Large intestine (tissue), 3 donors: ENCODE data around the gene NRXN3. TPM values are rescaled to one million over a fixed set of nuclear protein-coding genes. Genes with fewer than 3 reads are reported as not detected.

Experiments used
- DNase-seq, 2 donors: peaks; one replicate each; pipeline versions ENCODE4 v3.0.0 to v3.0.0-alpha.2; 2013
- H3K27ac ChIP-seq: one replicate; pipeline ENCODE4 v1.5.1; 2013; ENCODE audit warnings: low read length
- H3K27me3 ChIP-seq: 2 replicates; pipeline ENCODE4 v1.6.1; 2013; ENCODE audit warnings: low read length; ENCODE audit not compliant: control insufficient read depth, insufficient read depth
- H3K36me3 ChIP-seq: 2 replicates; pipeline ENCODE4 v1.6.1; 2013; ENCODE audit warnings: low read length; ENCODE audit not compliant: control insufficient read depth, insufficient read depth
- H3K4me1 ChIP-seq: one replicate; pipeline ENCODE4 v1.6.1; 2013; ENCODE audit warnings: low read length; ENCODE audit not compliant: control insufficient read depth, insufficient read depth
- H3K4me3 ChIP-seq: one replicate; pipeline ENCODE4 v1.5.1; 2013; ENCODE audit warnings: low read length
- H3K9me3 ChIP-seq: one replicate; pipeline ENCODE4 v1.6.1; 2013; ENCODE audit warnings: mild to moderate bottlenecking, low read depth, low read length, moderate library complexity; ENCODE audit not compliant: control insufficient read depth
- WGBS: methylation state at CpG from one replicate; pipeline ENCODE4 v1.1.5; 2013; ENCODE audit warnings: low lambda C conversion rate; ENCODE audit not compliant: insufficient coverage; 5-methylcytosine and 5-hydroxymethylcytosine counted together
- polyA plus RNA-seq: library from polyadenylated mRNA; unstranded; fragments of 120-200 nt; gene quantifications from one replicate; pipeline ENCODE4 v1.2.1, GENCODE V29; 2013

NRXN3 gene
- polyA plus RNA-seq, 1 donor, result 12.8 TPM

GRCh38 chr14:78592616-78593219 is 422.5 kb downstream of the NRXN3 start:
- Histone ChIP-seq H3K36me3 (no peaks in the 10 kb centered on the region), H3K27ac (no peak overlapping the region), H3K9me3 (no peaks in the 10 kb centered on the region), H3K4me3 (no peak overlapping the region), H3K27me3 (no peaks in the 10 kb centered on the region), H3K4me1 (no peaks in the 10 kb centered on the region)
- no peak for DNase-seq
- WGBS, result no CpG with 5 or more reads among the region's 13 CpGs

GRCh38 chr14:78593949-78594348 is 423.8 kb downstream of the NRXN3 start:
- DNase-seq, result no peak
- Histone ChIP-seq H3K27me3 (no peaks in the 10 kb centered on the region), H3K9me3 (no peaks in the 10 kb centered on the region), H3K4me3 (no peak overlapping the region), H3K36me3 (no peaks in the 10 kb centered on the region), H3K27ac (no peak overlapping the region), H3K4me1 (no peaks in the 10 kb centered on the region)
- no CpG with 5 or more reads among the region's 11 CpGs for WGBS

GRCh38 chr14:78595797-78596196 is 425.6 kb downstream of the NRXN3 start:
- Histone ChIP-seq H3K27me3 (no peaks in the 10 kb centered on the region), H3K4me3 (no peak overlapping the region), H3K27ac (no peak overlapping the region), H3K36me3 (no peaks in the 10 kb centered on the region), H3K4me1 (no peaks in the 10 kb centered on the region), H3K9me3 (no peaks in the 10 kb centered on the region)
- WGBS, result no CpG with 5 or more reads among the region's 7 CpGs
- DNase-seq, result no peak

GRCh38 chr14:78598046-78598920 is 428.1 kb downstream of the NRXN3 start:
- Histone ChIP-seq H3K9me3 (no peaks in the 10 kb centered on the region), H3K4me1 (no peaks in the 10 kb centered on the region), H3K27ac (no peak overlapping the region), H3K27me3 (no peaks in the 10 kb centered on the region), H3K4me3 (no peak overlapping the region), H3K36me3 (no peaks in the 10 kb centered on the region)
- DNase-seq, result peak; percentile 19 to 25
- WGBS, result no CpG with 5 or more reads among the region's 13 CpGs

GRCh38 chr14:78605025-78605762 is 435.0 kb downstream of the NRXN3 start:
- H3K27ac ChIP-seq, result no peak overlapping the region
- no peak for DNase-seq
- no peaks in the 10 kb centered on the region for H3K36me3 ChIP-seq
- H3K9me3 ChIP-seq, result no peaks in the 10 kb centered on the region
- no peak overlapping the region for H3K4me3 ChIP-seq
- no peaks in the 10 kb centered on the region for H3K27me3 ChIP-seq
- WGBS, result 81% methylated on average over 3 of the region's 4 CpGs
- no peaks in the 10 kb centered on the region for H3K4me1 ChIP-seq

- 67% methylated on average over 1 of the region's 1 CpG for WGBS
- Histone ChIP-seq H3K27me3 (no peaks in the 10 kb centered on the region), H3K27ac (no peak overlapping the region), H3K4me1 (no peaks in the 10 kb centered on the region), H3K9me3 (no peaks in the 10 kb centered on the region), H3K36me3 (no peaks in the 10 kb centered on the region), H3K4me3 (no peak overlapping the region)
- no peak for DNase-seq
Observed at GRCh38 chr14:78605897-78606500, 435.8 kb downstream of the NRXN3 start.

- 29% methylated on average over 1 of the region's 4 CpGs for WGBS
Observed at GRCh38 chr14:78608998-78609787, 439.0 kb downstream of the NRXN3 start.

GRCh38 chr14:78610994-78611393 is 440.8 kb downstream of the NRXN3 start:
- Histone ChIP-seq H3K4me3 (no peak overlapping the region), H3K4me1 (no peaks in the 10 kb centered on the region), H3K27ac (no peak overlapping the region), H3K36me3 (no peaks in the 10 kb centered on the region), H3K27me3 (no peaks in the 10 kb centered on the region), H3K9me3 (no peaks in the 10 kb centered on the region)
- WGBS, result 80% methylated on average over 2 of the region's 4 CpGs
- DNase-seq, result no peak

More at GRCh38 chr14:78608998-78609787, 439.0 kb downstream of the NRXN3 start:
- no peaks in the 10 kb centered on the region for H3K27me3 ChIP-seq
- H3K4me1 ChIP-seq, result no peaks in the 10 kb centered on the region
- no peaks in the 10 kb centered on the region for H3K36me3 ChIP-seq
- no peak for DNase-seq
- H3K9me3 ChIP-seq, result no peaks in the 10 kb centered on the region
- H3K27ac ChIP-seq, result no peak overlapping the region
- H3K4me3 ChIP-seq, result no peak overlapping the region

- H3K4me3 ChIP-seq, result no peak overlapping the region
- no peaks in the 10 kb centered on the region for H3K27me3 ChIP-seq
- no peaks in the 10 kb centered on the region for H3K4me1 ChIP-seq
- WGBS, result 40% methylated on average over 1 of the region's 3 CpGs
- DNase-seq, result no peak
- H3K27ac ChIP-seq, result no peak overlapping the region
- H3K36me3 ChIP-seq, result no peaks in the 10 kb centered on the region
- H3K9me3 ChIP-seq, result no peaks in the 10 kb centered on the region
Observed at GRCh38 chr14:78611796-78612571, 441.8 kb downstream of the NRXN3 start.
